Measurements from ENCODE around the gene CARD19.

- TF ChIP-seq CTCF (conservative IDR thresholded peaks at IDR 0.05) (no peak), ZFX (IDR thresholded peaks at IDR 0.05) (no peak)
Measured at GRCh38 chr9:93139365-93140182, 43.6 kb downstream of the CARD19 start.

Measured in C4-2B (cell line).